GM18870 (cell line): Measurements from ENCODE around the gene SYNJ2.

Source experiments
- ATAC-seq: cut with Tn5 transposase; IDR thresholded peaks from one replicate; pipeline ENCODE4 v1.9.1; 2021; ENCODE audit warnings: moderate library complexity; ENCODE audit not compliant: unreplicated experiment

The SYNJ2 gene

GRCh38 chr6:158040804-158041347 is 59.2 kb downstream of the SYNJ2 start:
- no peak for ATAC-seq

GRCh38 chr6:158041370-158041769 is 59.7 kb downstream of the SYNJ2 start:
- ATAC-seq = no peak

GRCh38 chr6:158041788-158042187 is 60.1 kb downstream of the SYNJ2 start:
- ATAC-seq = no peak

- ATAC-seq = no peak
Observed at GRCh38 chr6:158042245-158042798, 60.7 kb downstream of the SYNJ2 start.

- no peak for ATAC-seq
Observed at GRCh38 chr6:158043008-158043407, 61.3 kb downstream of the SYNJ2 start.

- no peak for ATAC-seq
Observed at GRCh38 chr6:158043586-158044524, 62.2 kb downstream of the SYNJ2 start.

- ATAC-seq = no peak
Observed at GRCh38 chr6:158044525-158044888, 62.8 kb downstream of the SYNJ2 start.

GRCh38 chr6:158046201-158047126 is 64.8 kb downstream of the SYNJ2 start:
- no peak for ATAC-seq

- no peak for ATAC-seq
Observed at GRCh38 chr6:158047127-158047518, 65.5 kb downstream of the SYNJ2 start.

- ATAC-seq = no peak
Observed at GRCh38 chr6:158047563-158048323, 66.1 kb downstream of the SYNJ2 start.

- ATAC-seq = no peak
Observed at GRCh38 chr6:158048589-158048988, 66.9 kb downstream of the SYNJ2 start.

GRCh38 chr6:158049055-158050028 is 67.7 kb downstream of the SYNJ2 start:
- ATAC-seq = no peak

- ATAC-seq = no peak
Observed at GRCh38 chr6:158050107-158050735, 68.6 kb downstream of the SYNJ2 start.

GRCh38 chr6:158050955-158051354 is 69.3 kb downstream of the SYNJ2 start:
- no peak for ATAC-seq

GRCh38 chr6:158051968-158052367 is 70.3 kb downstream of the SYNJ2 start:
- no peak for ATAC-seq

- ATAC-seq = no peak
Observed at GRCh38 chr6:158053377-158054313, 72.0 kb downstream of the SYNJ2 start.

- ATAC-seq = no peak
Observed at GRCh38 chr6:158056355-158056754, 74.7 kb downstream of the SYNJ2 start.

- no peak for ATAC-seq
Observed at GRCh38 chr6:158056804-158057203, 75.1 kb downstream of the SYNJ2 start.
